WTC11 (cell line): ENCODE data around the gene SIGLEC1. TPM values are rescaled to one million over a fixed set of nuclear protein-coding genes. Genes with fewer than 3 reads are reported as not detected.

ENCODE experiments used
- ATAC-seq: fragments of 200-7000 bp; cut with Tn5 transposase; 2 replicates; pipeline ENCODE4 v1.10.0; 2021; ENCODE audit warnings: mild to moderate bottlenecking, moderate library complexity
- CTCF ChIA-PET: fragments of 300-600 bp; sonication (Branson Sonifier 250); formaldehyde crosslinking; loops from one replicate; lab custom pipeline; 2021; ENCODE audit warnings: antibody characterized with exemption; lab: Charles Lee
- POLR2A ChIA-PET: fragments of 350-600 bp; sonication (Branson Sonifier 250); formaldehyde crosslinking; loops from one replicate; lab custom pipeline; 2021; ENCODE audit warnings: antibody characterized with exemption; lab: Charles Lee
- DNase-seq: peaks from one replicate; pipeline ENCODE4 v3.0.0; 2021; ENCODE audit warnings: low spot score
- H3K27ac Mint-ChIP-seq: 2 replicates; pipeline ENCODE4 v1.8.0; 2021; ENCODE audit warnings: mixed read lengths
- H3K27me3 Mint-ChIP-seq: 2 replicates; pipeline ENCODE4 v1.8.0; 2021; ENCODE audit warnings: low read depth, mild to moderate bottlenecking, moderate library complexity, mixed read lengths
- H3K36me3 Mint-ChIP-seq: 2 replicates; pipeline ENCODE4 v1.8.0; 2021; ENCODE audit warnings: mixed read lengths
- H3K4me1 Mint-ChIP-seq: 2 replicates; pipeline ENCODE4 v1.8.0; 2022; ENCODE audit warnings: mixed read lengths
- H3K4me3 Mint-ChIP-seq: 2 replicates; pipeline ENCODE4 v1.8.0; 2021; ENCODE audit warnings: mild to moderate bottlenecking, moderate library complexity, mixed read lengths
- H3K9me3 Mint-ChIP-seq: 2 replicates; pipeline ENCODE4 v1.8.0; 2021; ENCODE audit warnings: mixed read lengths
- CBFB ChIP-seq: sonication (generic); formaldehyde crosslinking; IDR thresholded peaks from 2 replicates; pipeline ENCODE4 v1.8.1; 2022; ENCODE audit warnings: mild to moderate bottlenecking, low read depth, missing genetic modification reagents
- EMX1 ChIP-seq: fragments of 250-450 bp; sonication (Bioruptor Pico); IDR thresholded peaks from 2 replicates; pipeline ENCODE4 v1.8.0; 2021; ENCODE audit warnings: mild to moderate bottlenecking
- IRF2 ChIP-seq: sonication (generic); formaldehyde crosslinking; IDR thresholded peaks from 2 replicates; pipeline ENCODE4 v1.8.0; 2022; ENCODE audit warnings: low read depth, missing genetic modification reagents, borderline replicate concordance
- NFYB ChIP-seq: sonication (generic); formaldehyde crosslinking; conservative IDR thresholded peaks from 2 replicates; pipeline ENCODE4 v1.8.0; 2022; ENCODE audit warnings: low read depth, missing genetic modification reagents
- NR3C1 ChIP-seq: sonication (generic); formaldehyde crosslinking; conservative IDR thresholded peaks from 2 replicates; pipeline ENCODE4 v1.8.1; 2023; ENCODE audit warnings: low read depth, mild to moderate bottlenecking, missing genetic modification reagents
- PRRX2 ChIP-seq: fragments of 250-450 bp; sonication (Bioruptor Pico); IDR thresholded peaks from 2 replicates; pipeline ENCODE4 v1.8.0; 2021; ENCODE audit warnings: mild to moderate bottlenecking
- SP1 ChIP-seq: sonication (generic); formaldehyde crosslinking; conservative IDR thresholded peaks from 2 replicates; pipeline ENCODE4 v1.8.1; 2022; ENCODE audit warnings: missing genetic modification reagents
- ZNF263 ChIP-seq: sonication (generic); formaldehyde crosslinking; IDR thresholded peaks from 2 replicates; pipeline ENCODE4 v1.8.1; 2022; ENCODE audit warnings: low read depth, mild to moderate bottlenecking, moderate library complexity, missing genetic modification reagents
- ZNF416 ChIP-seq: fragments of 250-450 bp; sonication (Bioruptor Pico); IDR thresholded peaks from 2 replicates; pipeline ENCODE4 v1.9.0; 2021; ENCODE audit warnings: mild to moderate bottlenecking, inconsistent platforms
- total RNA-seq: library from RNA; stranded (reverse); gene quantifications from 3 replicates; pipeline ENCODE4 v1.2.3, GENCODE V29; 2021
- TF ChIP-seq, protein P1 (sequence below): sonication (generic); formaldehyde crosslinking; IDR thresholded peaks from 2 replicates; pipeline ENCODE4 v1.8.1; 2022; ENCODE audit warnings: low read depth, missing genetic modification reagents, borderline replicate concordance
- TF ChIP-seq, protein P2 (sequence below): fragments of 250-450 bp; sonication (Bioruptor Pico); IDR thresholded peaks from 2 replicates; pipeline ENCODE4 v1.9.0; 2021; ENCODE audit warnings: mild to moderate bottlenecking
- TF ChIP-seq, protein P3 (sequence below): fragments of 200-600 bp; IDR thresholded peaks from 2 replicates; pipeline ENCODE4 v1.8.0; 2022; ENCODE audit warnings: antibody characterized with exemption
- TF ChIP-seq, protein P4 (sequence below): sonication (generic); formaldehyde crosslinking; IDR thresholded peaks from 2 replicates; pipeline ENCODE4 v1.8.1; 2023; ENCODE audit warnings: mild to moderate bottlenecking, missing genetic modification reagents, moderate library complexity
- TF ChIP-seq, protein P5 (sequence below): sonication (generic); formaldehyde crosslinking; IDR thresholded peaks from 2 replicates; pipeline ENCODE4 v1.8.1; 2023; ENCODE audit warnings: mild to moderate bottlenecking, missing genetic modification reagents, moderate library complexity
- TF ChIP-seq, protein P6 (sequence below): fragments of 250-450 bp; sonication (Bioruptor Pico); conservative IDR thresholded peaks from 2 replicates; pipeline ENCODE4 v1.9.0; 2021; ENCODE audit warnings: mild to moderate bottlenecking
- TF ChIP-seq, protein P7 (sequence below): sonication (generic); formaldehyde crosslinking; IDR thresholded peaks from 2 replicates; pipeline ENCODE4 v1.8.1; 2022; ENCODE audit warnings: missing genetic modification reagents, borderline replicate concordance
- TF ChIP-seq, protein P8 (sequence below): sonication (generic); formaldehyde crosslinking; IDR thresholded peaks from 2 replicates; pipeline ENCODE4 v1.8.0; 2022; ENCODE audit warnings: mild to moderate bottlenecking, missing genetic modification reagents

Gene SIGLEC1
- total RNA-seq, 1 experiment from 2014 or later = 0.04 TPM

DNA sequence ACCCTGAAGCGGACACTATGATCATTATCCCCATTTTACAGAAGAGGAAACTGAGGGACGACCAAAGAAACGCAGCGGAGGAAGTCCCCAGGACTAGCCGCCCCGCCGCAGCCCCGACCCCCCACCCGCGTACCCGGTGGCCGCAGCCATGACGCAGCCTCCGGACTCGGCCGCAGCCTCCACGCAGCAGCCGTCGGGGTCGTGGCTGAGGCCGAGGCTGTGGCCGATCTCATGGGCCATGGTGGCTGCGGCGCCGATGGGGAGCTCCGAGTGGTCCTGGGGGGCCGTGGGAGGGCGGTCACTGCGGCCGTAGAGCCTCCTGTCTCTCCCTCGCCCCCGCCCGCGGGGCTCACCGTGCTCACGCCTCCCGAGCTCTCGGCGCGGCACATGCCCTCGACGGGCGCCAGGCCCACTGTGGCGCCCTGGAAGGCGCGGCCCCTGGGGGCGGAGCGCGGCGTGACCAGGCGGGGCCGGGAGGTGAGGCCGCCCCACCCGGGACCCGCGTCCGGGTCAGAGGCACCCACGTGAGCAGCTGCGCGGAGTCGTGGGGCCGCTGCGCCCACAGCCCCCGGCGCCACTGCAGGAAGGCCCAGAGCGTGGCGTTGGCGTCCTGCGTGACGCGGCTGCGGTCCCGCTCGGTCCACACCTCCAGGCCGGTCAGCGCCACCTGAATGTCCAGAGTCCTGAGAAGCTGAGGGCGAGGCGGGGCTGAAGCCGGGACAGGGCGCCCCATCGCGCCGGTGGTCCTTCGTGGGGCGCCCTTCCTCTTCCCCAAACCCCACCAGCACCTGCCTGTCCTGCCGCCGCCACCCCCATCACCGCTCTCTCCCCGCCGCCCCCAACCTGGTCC is 39.0 kb downstream of the SIGLEC1 start:
- no peak for DNase-seq
- ChIA-PET CTCF (interaction anchor here (0.5 to 6.4 kb wide), 10 partner anchors 23 to 533 kb away, joined by 3 to 56 read pairs (median 4); partner anchors contain the start of genes HSPA12B, SIGLEC1 and SPEF1), POLR2A (no interaction called here)
- Mint-ChIP-seq H3K27me3 (peaks cover 40% of the 10 kb centered on the region), H3K4me1 (peaks cover 22% of the 10 kb centered on the region), H3K4me3 (peak overlapping the region; percentile 60), H3K36me3 (no peaks in the 10 kb centered on the region), H3K9me3 (no peaks in the 10 kb centered on the region), H3K27ac (no peak overlapping the region)
- no peak for ATAC-seq
- TF ChIP-seq NR3C1 (CRISPR knock-in tag) = no peak
- TF ChIP-seq PRRX2 (CRISPR knock-in tag) = no peak
- TF ChIP-seq, protein P1, sequence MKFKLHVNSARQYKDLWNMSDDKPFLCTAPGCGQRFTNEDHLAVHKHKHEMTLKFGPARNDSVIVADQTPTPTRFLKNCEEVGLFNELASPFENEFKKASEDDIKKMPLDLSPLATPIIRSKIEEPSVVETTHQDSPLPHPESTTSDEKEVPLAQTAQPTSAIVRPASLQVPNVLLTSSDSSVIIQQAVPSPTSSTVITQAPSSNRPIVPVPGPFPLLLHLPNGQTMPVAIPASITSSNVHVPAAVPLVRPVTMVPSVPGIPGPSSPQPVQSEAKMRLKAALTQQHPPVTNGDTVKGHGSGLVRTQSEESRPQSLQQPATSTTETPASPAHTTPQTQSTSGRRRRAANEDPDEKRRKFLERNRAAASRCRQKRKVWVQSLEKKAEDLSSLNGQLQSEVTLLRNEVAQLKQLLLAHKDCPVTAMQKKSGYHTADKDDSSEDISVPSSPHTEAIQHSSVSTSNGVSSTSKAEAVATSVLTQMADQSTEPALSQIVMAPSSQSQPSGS (CRISPR knock-in tag) = no peak
- TF ChIP-seq, protein P2, sequence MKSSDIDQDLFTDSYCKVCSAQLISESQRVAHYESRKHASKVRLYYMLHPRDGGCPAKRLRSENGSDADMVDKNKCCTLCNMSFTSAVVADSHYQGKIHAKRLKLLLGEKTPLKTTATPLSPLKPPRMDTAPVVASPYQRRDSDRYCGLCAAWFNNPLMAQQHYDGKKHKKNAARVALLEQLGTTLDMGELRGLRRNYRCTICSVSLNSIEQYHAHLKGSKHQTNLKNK = no peak
- TF ChIP-seq, protein P3, sequence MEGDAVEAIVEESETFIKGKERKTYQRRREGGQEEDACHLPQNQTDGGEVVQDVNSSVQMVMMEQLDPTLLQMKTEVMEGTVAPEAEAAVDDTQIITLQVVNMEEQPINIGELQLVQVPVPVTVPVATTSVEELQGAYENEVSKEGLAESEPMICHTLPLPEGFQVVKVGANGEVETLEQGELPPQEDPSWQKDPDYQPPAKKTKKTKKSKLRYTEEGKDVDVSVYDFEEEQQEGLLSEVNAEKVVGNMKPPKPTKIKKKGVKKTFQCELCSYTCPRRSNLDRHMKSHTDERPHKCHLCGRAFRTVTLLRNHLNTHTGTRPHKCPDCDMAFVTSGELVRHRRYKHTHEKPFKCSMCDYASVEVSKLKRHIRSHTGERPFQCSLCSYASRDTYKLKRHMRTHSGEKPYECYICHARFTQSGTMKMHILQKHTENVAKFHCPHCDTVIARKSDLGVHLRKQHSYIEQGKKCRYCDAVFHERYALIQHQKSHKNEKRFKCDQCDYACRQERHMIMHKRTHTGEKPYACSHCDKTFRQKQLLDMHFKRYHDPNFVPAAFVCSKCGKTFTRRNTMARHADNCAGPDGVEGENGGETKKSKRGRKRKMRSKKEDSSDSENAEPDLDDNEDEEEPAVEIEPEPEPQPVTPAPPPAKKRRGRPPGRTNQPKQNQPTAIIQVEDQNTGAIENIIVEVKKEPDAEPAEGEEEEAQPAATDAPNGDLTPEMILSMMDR = no peak
- TF ChIP-seq, protein P4, sequence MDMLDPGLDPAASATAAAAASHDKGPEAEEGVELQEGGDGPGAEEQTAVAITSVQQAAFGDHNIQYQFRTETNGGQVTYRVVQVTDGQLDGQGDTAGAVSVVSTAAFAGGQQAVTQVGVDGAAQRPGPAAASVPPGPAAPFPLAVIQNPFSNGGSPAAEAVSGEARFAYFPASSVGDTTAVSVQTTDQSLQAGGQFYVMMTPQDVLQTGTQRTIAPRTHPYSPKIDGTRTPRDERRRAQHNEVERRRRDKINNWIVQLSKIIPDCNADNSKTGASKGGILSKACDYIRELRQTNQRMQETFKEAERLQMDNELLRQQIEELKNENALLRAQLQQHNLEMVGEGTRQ (CRISPR knock-in tag) = no peak
- TF ChIP-seq SP1 (CRISPR knock-in tag) = no peak
- TF ChIP-seq, protein P5, sequence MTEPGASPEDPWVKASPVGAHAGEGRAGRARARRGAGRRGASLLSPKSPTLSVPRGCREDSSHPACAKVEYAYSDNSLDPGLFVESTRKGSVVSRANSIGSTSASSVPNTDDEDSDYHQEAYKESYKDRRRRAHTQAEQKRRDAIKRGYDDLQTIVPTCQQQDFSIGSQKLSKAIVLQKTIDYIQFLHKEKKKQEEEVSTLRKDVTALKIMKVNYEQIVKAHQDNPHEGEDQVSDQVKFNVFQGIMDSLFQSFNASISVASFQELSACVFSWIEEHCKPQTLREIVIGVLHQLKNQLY (CRISPR knock-in tag) = no peak
- no peak for TF ChIP-seq ZNF263 (CRISPR knock-in tag)
- TF ChIP-seq NFYB (CRISPR knock-in tag) = no peak
- TF ChIP-seq, protein P6, sequence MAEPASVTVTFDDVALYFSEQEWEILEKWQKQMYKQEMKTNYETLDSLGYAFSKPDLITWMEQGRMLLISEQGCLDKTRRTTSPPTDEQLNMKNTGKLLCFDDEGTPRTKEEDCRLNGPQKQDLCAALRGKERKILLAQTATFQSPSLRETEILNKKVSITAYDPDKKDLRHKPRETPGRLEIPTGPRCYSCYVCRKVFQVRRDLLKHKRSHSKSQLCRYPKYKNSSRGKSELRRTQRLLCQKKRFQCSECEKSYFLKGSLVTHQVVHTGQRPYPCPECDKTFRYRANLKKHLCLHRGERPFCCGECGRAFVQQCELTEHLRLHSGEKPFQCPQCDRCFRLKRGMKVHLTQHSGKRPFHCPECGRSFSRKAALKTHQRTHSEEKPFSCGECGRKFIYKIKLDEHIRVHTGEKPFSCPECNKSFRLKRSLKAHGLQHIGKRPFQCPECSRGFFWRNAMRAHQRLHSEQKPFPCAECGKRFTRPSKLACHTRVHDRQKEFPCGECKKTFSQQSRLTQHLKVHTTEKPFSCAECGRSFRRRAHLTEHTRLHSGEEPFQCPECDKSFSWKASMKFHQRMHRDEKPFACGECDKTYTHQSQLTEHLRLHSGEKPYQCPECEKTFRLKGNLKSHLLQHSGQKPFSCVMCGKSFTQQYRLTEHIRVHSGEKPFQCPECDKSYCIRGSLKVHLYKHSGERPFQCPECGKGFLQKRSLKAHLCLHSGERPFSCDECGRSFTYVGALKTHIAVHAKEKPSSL = no peak
- TF ChIP-seq, protein P7, sequence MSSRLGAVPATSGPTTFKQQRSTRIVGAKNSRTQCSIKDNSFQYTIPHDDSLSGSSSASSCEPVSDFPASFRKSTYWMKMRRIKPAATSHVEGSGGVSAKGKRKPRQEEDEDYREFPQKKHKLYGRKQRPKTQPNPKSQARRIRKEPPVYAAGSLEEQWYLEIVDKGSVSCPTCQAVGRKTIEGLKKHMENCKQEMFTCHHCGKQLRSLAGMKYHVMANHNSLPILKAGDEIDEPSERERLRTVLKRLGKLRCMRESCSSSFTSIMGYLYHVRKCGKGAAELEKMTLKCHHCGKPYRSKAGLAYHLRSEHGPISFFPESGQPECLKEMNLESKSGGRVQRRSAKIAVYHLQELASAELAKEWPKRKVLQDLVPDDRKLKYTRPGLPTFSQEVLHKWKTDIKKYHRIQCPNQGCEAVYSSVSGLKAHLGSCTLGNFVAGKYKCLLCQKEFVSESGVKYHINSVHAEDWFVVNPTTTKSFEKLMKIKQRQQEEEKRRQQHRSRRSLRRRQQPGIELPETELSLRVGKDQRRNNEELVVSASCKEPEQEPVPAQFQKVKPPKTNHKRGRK = no peak

DNA sequence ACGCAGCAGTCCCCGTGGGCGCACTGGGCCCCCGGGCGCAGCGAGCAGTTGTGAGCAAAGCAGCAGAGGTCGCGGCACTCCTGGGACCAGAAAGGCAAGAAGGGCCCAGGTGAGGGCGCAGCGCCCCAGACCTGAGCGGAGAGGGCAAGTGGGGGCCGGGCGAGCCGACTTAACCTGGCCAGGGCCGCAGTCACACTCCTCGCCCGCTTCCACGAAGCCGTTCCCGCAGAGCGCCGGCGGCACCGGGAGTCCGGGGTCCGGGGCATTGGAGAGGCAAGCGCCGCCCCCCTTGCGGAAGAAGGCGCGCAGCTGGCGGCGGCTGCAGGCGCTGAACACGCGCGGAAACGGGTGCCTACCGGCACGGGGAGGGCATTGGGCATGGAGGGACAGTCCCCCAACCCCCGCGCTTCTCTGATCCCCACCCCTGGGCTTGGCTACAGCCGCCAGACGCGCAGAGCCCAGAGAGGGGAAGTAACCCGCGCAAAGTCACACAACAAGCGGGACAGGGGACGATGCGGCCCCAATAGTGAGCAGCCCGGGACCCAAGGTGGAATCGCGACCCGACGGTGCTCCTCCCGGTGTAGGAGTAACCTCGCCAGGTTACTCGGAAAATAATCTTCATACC is 39.7 kb downstream of the SIGLEC1 start:
- peak; percentile 55 for DNase-seq
- H3K27me3 Mint-ChIP-seq = peaks cover 40% of the 10 kb centered on the region
- H3K9me3 Mint-ChIP-seq = no peaks in the 10 kb centered on the region
- ChIA-PET POLR2A (no interaction called here), CTCF (interaction anchor here (0.7 to 6.4 kb wide), 10 partner anchors 10 to 109 kb away, joined by 3 to 56 read pairs (median 10); partner anchors contain the start of genes ADISSP, GFRA4 and SIGLEC1)
- ATAC-seq = peak; percentile 36
- H3K4me1 Mint-ChIP-seq = peaks cover 22% of the 10 kb centered on the region
- no peaks in the 10 kb centered on the region for H3K36me3 Mint-ChIP-seq
- peak overlapping the region; percentile 60 for H3K4me3 Mint-ChIP-seq
- H3K27ac Mint-ChIP-seq = no peak overlapping the region
- TF ChIP-seq, protein P8, sequence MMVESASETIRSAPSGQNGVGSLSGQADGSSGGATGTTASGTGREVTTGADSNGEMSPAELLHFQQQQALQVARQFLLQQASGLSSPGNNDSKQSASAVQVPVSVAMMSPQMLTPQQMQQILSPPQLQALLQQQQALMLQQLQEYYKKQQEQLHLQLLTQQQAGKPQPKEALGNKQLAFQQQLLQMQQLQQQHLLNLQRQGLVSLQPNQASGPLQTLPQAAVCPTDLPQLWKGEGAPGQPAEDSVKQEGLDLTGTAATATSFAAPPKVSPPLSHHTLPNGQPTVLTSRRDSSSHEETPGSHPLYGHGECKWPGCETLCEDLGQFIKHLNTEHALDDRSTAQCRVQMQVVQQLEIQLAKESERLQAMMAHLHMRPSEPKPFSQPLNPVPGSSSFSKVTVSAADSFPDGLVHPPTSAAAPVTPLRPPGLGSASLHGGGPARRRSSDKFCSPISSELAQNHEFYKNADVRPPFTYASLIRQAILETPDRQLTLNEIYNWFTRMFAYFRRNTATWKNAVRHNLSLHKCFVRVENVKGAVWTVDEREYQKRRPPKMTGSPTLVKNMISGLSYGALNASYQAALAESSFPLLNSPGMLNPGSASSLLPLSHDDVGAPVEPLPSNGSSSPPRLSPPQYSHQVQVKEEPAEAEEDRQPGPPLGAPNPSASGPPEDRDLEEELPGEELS (CRISPR knock-in tag) = no peak
- TF ChIP-seq ZNF263 (CRISPR knock-in tag) (no peak), SP1 (CRISPR knock-in tag) (0 out of 2 replicates have a peak, but pooled peaks have one; percentile 13), ZNF416 (CRISPR knock-in tag) (no peak), CBFB (no peak), EMX1 (no peak), IRF2 (CRISPR knock-in tag) (no peak)
- TF ChIP-seq, protein P6 = no peak
